CD4-positive, alpha-beta memory T cell (primary cell): ENCODE data around the gene CPTP. TPM values are rescaled to one million over a fixed set of nuclear protein-coding genes. Genes with fewer than 3 reads are reported as not detected.

Experiments
- CTCF ChIA-PET: fragments of 350-600 bp; sonication (Branson Sonifier 250); formaldehyde crosslinking; loops from one replicate; lab custom pipeline; 2021; ENCODE audit warnings: inconsistent platforms; ENCODE audit not compliant: partially characterized antibody; lab: Charles Lee
- POLR2A ChIA-PET: fragments of 350-600 bp; sonication (Branson Sonifier 250); formaldehyde crosslinking; loops from one replicate; lab custom pipeline; 2021; ENCODE audit not compliant: partially characterized antibody; lab: Charles Lee
- DNase-seq, 5 donors: peaks; one replicate each; pipeline versions ENCODE4 v3.0.0 to v3.0.0-alpha.2; 2020 to 2022; ENCODE audit warnings: mixed read lengths in 1 of 5
- H3K27ac ChIP-seq: one replicate; pipeline ENCODE4 v1.7.0; 2013; ENCODE audit warnings: low read depth, low read length
- H3K27me3 ChIP-seq: 2 replicates; pipeline ENCODE4 v1.7.0; 2013; ENCODE audit warnings: mild to moderate bottlenecking, low read length, moderate library complexity; ENCODE audit not compliant: insufficient read depth
- H3K36me3 ChIP-seq: 2 replicates; pipeline ENCODE4 v1.7.0; 2013; ENCODE audit warnings: mild to moderate bottlenecking, low read length, moderate library complexity; ENCODE audit not compliant: insufficient read depth
- H3K4me1 ChIP-seq: 2 replicates; pipeline ENCODE4 v1.7.0; 2013; ENCODE audit warnings: mild to moderate bottlenecking, low read length, moderate library complexity; ENCODE audit not compliant: insufficient read depth
- H3K4me3 ChIP-seq, 2 donors: one replicate each; pipeline ENCODE4 v1.7.0; 2013; ENCODE audit warnings: low read length in 2 of 2, mild to moderate bottlenecking in 1 of 2
- H3K9me3 ChIP-seq, 2 donors: one replicate each; pipeline ENCODE4 v1.7.0; 2013; ENCODE audit warnings: low read length in 2 of 2, control low read depth in 1 of 2; ENCODE audit not compliant: control insufficient read depth in 1 of 2
- H3K27ac Mint-ChIP-seq, 7 donors: one replicate each; pipeline ENCODE4 v1.8.0; 2020 to 2021; ENCODE audit warnings: mixed read lengths in 7 of 7, mild to moderate bottlenecking in 6 of 7, inconsistent platforms in 3 of 7, moderate library complexity in 3 of 7
- H3K27me3 Mint-ChIP-seq, 2 donors: one replicate each; pipeline ENCODE4 v1.8.0; 2020 to 2021; ENCODE audit warnings: mixed read lengths in 2 of 2
- H3K36me3 Mint-ChIP-seq, 2 donors: one replicate each; pipeline ENCODE4 v1.8.0; 2020 to 2021; ENCODE audit warnings: mixed read lengths in 2 of 2, inconsistent platforms in 1 of 2, mild to moderate bottlenecking in 1 of 2
- H3K4me1 Mint-ChIP-seq, 4 donors: one replicate each; pipeline ENCODE4 v1.8.0; 2020 to 2021; ENCODE audit warnings: mixed read lengths in 4 of 4, mild to moderate bottlenecking in 1 of 4
- H3K4me3 Mint-ChIP-seq, 8 donors: one replicate each; pipeline ENCODE4 v1.8.0; 2020 to 2021; ENCODE audit warnings: mixed read lengths in 8 of 8, mild to moderate bottlenecking in 7 of 8, moderate library complexity in 6 of 8, inconsistent platforms in 3 of 8
- H3K9me3 Mint-ChIP-seq, 8 donors: one replicate each; pipeline ENCODE4 v1.8.0; 2020 to 2021; ENCODE audit warnings: mixed read lengths in 8 of 8, mild to moderate bottlenecking in 5 of 8, inconsistent platforms in 3 of 8, moderate library complexity in 1 of 8
- intact Hi-C: fragments of 100-400 bp; cut with micrococcal nuclease; formaldehyde crosslinking; loops from one replicate; pipeline ENCODE4 v1.15.1; 2023
- polyA plus RNA-seq, 2 donors: library from polyadenylated mRNA; unstranded; fragments of 300-500 nt; fragmentation: Illumina TruSeq; gene quantifications; one replicate each; pipeline ENCODE4 v1.2.3, GENCODE V29; 2021
- total RNA-seq, 2 experiments: library from RNA; stranded (reverse); gene quantifications; one replicate each; pipeline ENCODE4 v1.2.3, GENCODE V29; 2021

Gene CPTP
- total and polyA plus RNA-seq, 4 experiments from 2014 or later, result 15.4 to 28.3 (median 25.9) TPM

- Histone ChIP-seq H3K27ac (peak overlapping the region; percentile 64), H3K27me3 (no peaks in the 10 kb centered on the region), H3K4me3 (peak overlapping the region in 1 of 2 donors; percentile 53), H3K9me3 (no peaks in the 10 kb centered on the region), H3K36me3 (no peaks in the 10 kb centered on the region), H3K4me1 (peaks cover 46% of the 10 kb centered on the region)
- DNase-seq, result peak; percentile 87 to 96 (median 90)
- ChIA-PET CTCF (interaction anchor here (0.8 to 2.6 kb wide), 13 partner anchors 8 to 249 kb away, joined by 3 to 11 read pairs (median 6); partner anchors contain the start of genes CCNL2 and MRPL20), POLR2A (interaction anchor here (0.5 to 10.2 kb wide), 9 partner anchors 12 to 249 kb away, joined by 3 to 149 read pairs (median 4); partner anchors contain the start of genes CCNL2, MIB2 and MRPL20)
- Mint-ChIP-seq H3K36me3 (peaks cover 0 to 16% of the 10 kb centered on the region in 2 donors), H3K27me3 (no peaks in the 10 kb centered on the region), H3K9me3 (no peaks in the 10 kb centered on the region), H3K4me3 (peak overlapping the region; percentile 35 to 77 (median 64)), H3K27ac (peak overlapping the region in 6 of 7 donors; percentile 74 to 92 (median 85)), H3K4me1 (peaks cover 6 to 45% (median 28%) of the 10 kb centered on the region in 4 donors)
- intact Hi-C loops, result no loop called here
Measured at GRCh38 chr1:1371364-1371745, 46.8 kb downstream of the CPTP start.

GRCh38 chr1:1371746-1372711 is 47.4 kb downstream of the CPTP start:
- Histone ChIP-seq H3K27me3 (no peaks in the 10 kb centered on the region), H3K36me3 (no peaks in the 10 kb centered on the region), H3K9me3 (no peaks in the 10 kb centered on the region), H3K27ac (peak overlapping the region; percentile 64), H3K4me3 (peak overlapping the region in 1 of 2 donors; percentile 53), H3K4me1 (peaks cover 46% of the 10 kb centered on the region)
- Mint-ChIP-seq H3K36me3 (peaks cover 0 to 16% of the 10 kb centered on the region in 2 donors), H3K27me3 (no peaks in the 10 kb centered on the region), H3K4me1 (peaks cover 6 to 45% (median 28%) of the 10 kb centered on the region in 4 donors), H3K4me3 (peak overlapping the region in 7 of 8 donors; percentile 38 to 77 (median 63)), H3K27ac (peak overlapping the region in 6 of 7 donors; percentile 81 to 92 (median 85)), H3K9me3 (no peaks in the 10 kb centered on the region)
- intact Hi-C loops, result loop anchor here (2.0 kb wide), 1 partner anchor 23 kb away; the partner anchor contains the start of gene DVL1
- peak; percentile 68 to 79 (median 72) for DNase-seq
- POLR2A ChIA-PET, result interaction anchor here (0.7 to 10.2 kb wide), 9 partner anchors 13 to 249 kb away, joined by 3 to 149 read pairs (median 5); partner anchors contain the start of genes CCNL2, MIB2, MRPL20 and UBE2J2
- CTCF ChIA-PET, result interaction anchor here (0.8 to 2.6 kb wide), 21 partner anchors 9 to 253 kb away, joined by 3 to 11 read pairs (median 4); partner anchors contain the start of genes CCNL2 and MRPL20

- Mint-ChIP-seq H3K36me3 (peaks cover 0 to 16% of the 10 kb centered on the region in 2 donors), H3K27ac (peak overlapping the region in 6 of 7 donors; percentile 72 to 87 (median 82)), H3K27me3 (no peaks in the 10 kb centered on the region), H3K4me1 (peaks cover 6 to 45% (median 28%) of the 10 kb centered on the region in 4 donors), H3K4me3 (peak overlapping the region; percentile 29 to 77 (median 64)), H3K9me3 (no peaks in the 10 kb centered on the region)
- Histone ChIP-seq H3K4me1 (peaks cover 46% of the 10 kb centered on the region), H3K27me3 (no peaks in the 10 kb centered on the region), H3K4me3 (no peak overlapping the region), H3K36me3 (no peaks in the 10 kb centered on the region), H3K9me3 (no peaks in the 10 kb centered on the region), H3K27ac (no peak overlapping the region)
- intact Hi-C loops, result loop anchor here (2.0 kb wide), 1 partner anchor 24 kb away; the partner anchor contains the start of gene DVL1
- ChIA-PET POLR2A (interaction anchor here (2.9 to 10.2 kb wide), 3 partner anchors 21 to 34 kb away, joined by 24 to 149 read pairs (median 74); partner anchors contain the start of genes CCNL2 and MRPL20), CTCF (interaction anchor here (0.9 to 2.6 kb wide), 12 partner anchors 10 to 251 kb away, joined by 3 to 11 read pairs (median 6); partner anchors contain the start of gene CCNL2)
- DNase-seq, result no peak
Measured at GRCh38 chr1:1373051-1373814, 48.6 kb downstream of the CPTP start.

- Mint-ChIP-seq H3K4me1 (peaks cover 6 to 45% (median 28%) of the 10 kb centered on the region in 4 donors), H3K9me3 (no peaks in the 10 kb centered on the region), H3K36me3 (peaks cover 0 to 16% of the 10 kb centered on the region in 2 donors), H3K4me3 (peak overlapping the region; percentile 75 to 95 (median 82)), H3K27ac (peak overlapping the region in 6 of 7 donors; percentile 78 to 91 (median 86)), H3K27me3 (no peaks in the 10 kb centered on the region)
- intact Hi-C loops, result loop anchor here (2.0 kb wide), 2 partner anchors 25 to 49 kb away; partner anchors contain the start of genes CPTP, DVL1 and INTS11
- ChIA-PET POLR2A (interaction anchor here (0.9 to 10.2 kb wide), 12 partner anchors 8 to 257 kb away, joined by 3 to 149 read pairs (median 9); partner anchors contain the start of genes B3GALT6, C1orf159, CCNL2 and MIB2), CTCF (interaction anchor here (1.1 to 1.6 kb wide), 3 partner anchors 25 to 241 kb away, joined by 3 to 6 read pairs (median 6); partner anchors contain the start of gene CCNL2)
- Histone ChIP-seq H3K27ac (peak overlapping the region; percentile 88), H3K36me3 (no peaks in the 10 kb centered on the region), H3K9me3 (no peaks in the 10 kb centered on the region), H3K27me3 (no peaks in the 10 kb centered on the region), H3K4me3 (peak overlapping the region in 1 of 2 donors; percentile 73), H3K4me1 (peaks cover 46% of the 10 kb centered on the region)
- DNase-seq, result no peak
Measured at GRCh38 chr1:1373815-1374588, 49.4 kb downstream of the CPTP start.

GRCh38 chr1:1374589-1374928 is 50.0 kb downstream of the CPTP start:
- no peaks in the 10 kb centered on the region for H3K36me3 ChIP-seq
- H3K4me3 ChIP-seq, result peak overlapping the region; percentile 42 to 73
- peaks cover 46% of the 10 kb centered on the region for H3K4me1 ChIP-seq
- H3K27me3 ChIP-seq, result no peaks in the 10 kb centered on the region
- no peaks in the 10 kb centered on the region for H3K9me3 ChIP-seq
- POLR2A ChIA-PET, result interaction anchor here (0.6 to 10.2 kb wide), 20 partner anchors 9 to 881 kb away, joined by 3 to 149 read pairs (median 6); partner anchors contain the start of genes B3GALT6, C1orf159, CCNL2 and MIB2
- intact Hi-C loops, result loop anchor here (2.0 kb wide), 1 partner anchor 50 kb away; the partner anchor contains the start of genes CPTP and INTS11
- Mint-ChIP-seq H3K4me1 (peaks cover 6 to 45% (median 28%) of the 10 kb centered on the region in 4 donors), H3K27me3 (no peaks in the 10 kb centered on the region), H3K9me3 (no peaks in the 10 kb centered on the region), H3K27ac (peak overlapping the region in 6 of 7 donors; percentile 78 to 98 (median 86)), H3K36me3 (peaks cover 0 to 16% of the 10 kb centered on the region in 2 donors), H3K4me3 (peak overlapping the region; percentile 75 to 95 (median 82))
- peak in 1 of 5 donors; percentile 21 for DNase-seq
- H3K27ac ChIP-seq, result peak overlapping the region; percentile 88
- CTCF ChIA-PET, result interaction anchor here (1.1 to 1.6 kb wide), 4 partner anchors 25 to 240 kb away, joined by 3 to 6 read pairs (median 6); partner anchors contain the start of gene CCNL2
